GM12878 (cell line): ENCODE results near the gene EPB41L2. TPM values are rescaled to one million over a fixed set of nuclear protein-coding genes. Genes with fewer than 3 reads are reported as not detected.

Experiments used
- ATAC-seq: fragments of 200-7000 bp; cut with Tn5 transposase; 3 replicates; pipeline ENCODE4 v1.9.1; 2020; ENCODE audit warnings: mild to moderate bottlenecking, moderate library complexity
- BruUV-seq: library from RNA; stranded (reverse); fragments of 400-500 nt; replicated peaks from 2 replicates; lab custom pipeline; 2021; lab: Mats Ljungman, UMichigan
- CTCF ChIA-PET: fragments of 300-600 bp; sonication (Branson Sonifier 250); formaldehyde crosslinking; extraction: SDS; loops from one replicate; lab custom pipeline; 2021; ENCODE audit warnings: inconsistent platforms; lab: Yijun Ruan, JAX
- POLR2A ChIA-PET: fragments of 350-600 bp; formaldehyde crosslinking; extraction: SDS; loops from one replicate; lab custom pipeline; 2021; ENCODE audit warnings: inconsistent platforms; lab: Charles Lee
- RAD21 ChIA-PET: fragments of 300-600 bp; sonication (Branson Sonifier 250); formaldehyde crosslinking; loops from one replicate; lab custom pipeline; 2023; ENCODE audit warnings: antibody characterized with exemption; ENCODE audit not compliant: unreplicated experiment; lab: Charles Lee
- SMC1A ChIA-PET: fragments of 300-600 bp; sonication (Branson Sonifier 250); formaldehyde crosslinking; loops from one replicate; lab custom pipeline; 2023; ENCODE audit not compliant: unreplicated experiment, uncharacterized antibody; lab: Charles Lee
- DNase-seq: peaks from one replicate; pipeline ENCODE4 v3.0.0-alpha.2; 2011; ENCODE audit warnings: low read depth, low spot score
- FAIRE-seq: peaks from 3 replicates; lab custom pipeline; 2011; peaks lifted over from hg19 to GRCh38; lab: Jason Lieb, UNC
- H2AFZ ChIP-seq: 2 replicates; pipeline ENCODE4 v1.6.0; 2011; ENCODE audit warnings: low read depth, low read length, control low read depth; ENCODE audit not compliant: control insufficient read depth
- H3K27ac ChIP-seq: 2 replicates; pipeline ENCODE4 v1.5.1; 2011; ENCODE audit warnings: control low read depth; ENCODE audit not compliant: control insufficient read depth, insufficient read depth
- H3K27me3 ChIP-seq, 2 experiments: replicated peaks in 1 of 2; 2 replicates each; pipeline versions ENCODE4 v1.6.0 to v1.6.1; 2011; ENCODE audit warnings: low read length in 1 of 2; ENCODE audit not compliant: control insufficient read depth in 2 of 2, insufficient read depth in 2 of 2
- H3K36me3 ChIP-seq, 2 experiments: 2 replicates each; pipeline ENCODE4 v1.5.1; 2011; ENCODE audit warnings: low read length in 1 of 2; ENCODE audit not compliant: control insufficient read depth in 2 of 2, insufficient read depth in 2 of 2
- H3K4me1 ChIP-seq: 2 replicates; pipeline ENCODE4 v1.6.1; 2011; ENCODE audit warnings: mild to moderate bottlenecking, low read length, moderate library complexity, mixed read lengths; ENCODE audit not compliant: control insufficient read depth, insufficient read depth
- H3K4me2 ChIP-seq: 2 replicates; pipeline ENCODE4 v1.6.0; 2011; ENCODE audit warnings: control low read depth; ENCODE audit not compliant: control insufficient read depth, insufficient read depth
- H3K4me3 ChIP-seq: fragments of 200-600 bp; sonication (generic); 2 replicates; pipeline ENCODE4 v1.5.1; 2016
- H3K79me2 ChIP-seq: 2 replicates; pipeline ENCODE4 v1.6.0; 2011; ENCODE audit warnings: low read length; ENCODE audit not compliant: control insufficient read depth, insufficient read depth
- H3K9ac ChIP-seq: 2 replicates; pipeline ENCODE4 v1.8.0; 2011; ENCODE audit warnings: low read length, control low read depth, mixed read lengths; ENCODE audit not compliant: control insufficient read depth, insufficient read depth
- H3K9me3 ChIP-seq: replicated peaks from 3 replicates; pipeline ENCODE4 v1.5.1; 2011; ENCODE audit warnings: mild to moderate bottlenecking, low read length; ENCODE audit not compliant: control insufficient read depth, insufficient read depth
- H4K20me1 ChIP-seq: 2 replicates; pipeline ENCODE4 v1.6.0; 2011; ENCODE audit not compliant: control insufficient read depth, insufficient read depth
- ATF7 ChIP-seq: fragments of 450-650 bp; IDR thresholded peaks from 2 replicates; pipeline ENCODE4 v1.6.1; 2016; ENCODE audit warnings: low read depth, mild to moderate bottlenecking
- BCL11A ChIP-seq: IDR thresholded peaks from 2 replicates; pipeline ENCODE4 v1.6.1; 2011; ENCODE audit warnings: low read depth, low read length
- HDAC2 ChIP-seq: fragments of 200-600 bp; sonication (generic); IDR thresholded peaks from 2 replicates; pipeline ENCODE4 v1.6.1; 2017
- IKZF2 ChIP-seq, 2 experiments: fragments of 450-650 bp; IDR thresholded peaks; 2 replicates each; pipeline ENCODE4 v1.6.1; 2017; ENCODE audit warnings: mild to moderate bottlenecking in 2 of 2, moderate library complexity in 2 of 2
- LARP7 ChIP-seq: fragments of 450-650 bp; IDR thresholded peaks from 2 replicates; pipeline ENCODE4 v1.6.1; 2017; ENCODE audit warnings: mild to moderate bottlenecking
- RB1 ChIP-seq: fragments of 450-650 bp; formaldehyde crosslinking; IDR thresholded peaks from 2 replicates; pipeline ENCODE4 v1.6.1; 2017; ENCODE audit warnings: mild to moderate bottlenecking, borderline replicate concordance
- SP1 ChIP-seq: IDR thresholded peaks from one replicate; pipeline ENCODE4 v1.6.1; 2011; ENCODE audit warnings: low read depth, low read length
- SRF ChIP-seq, 2 experiments: IDR thresholded peaks; 2 replicates each; pipeline ENCODE4 v1.6.1; 2011; ENCODE audit warnings: low read depth in 2 of 2, low read length in 2 of 2, mild to moderate bottlenecking in 1 of 2, moderate library complexity in 1 of 2
- TARDBP ChIP-seq: IDR thresholded peaks from 2 replicates; pipeline ENCODE4 v1.6.1; 2016; ENCODE audit warnings: borderline replicate concordance
- WGBS: methylation state at CpG from one replicate; pipeline ENCODE4 v1.1.6; 2016; ENCODE audit warnings: low lambda C conversion rate; ENCODE audit not compliant: insufficient replicate concordance, insufficient coverage; ENCODE audit errors: missing lambda C conversion rate; 5-methylcytosine and 5-hydroxymethylcytosine counted together
- in situ Hi-C: fragments of 300-500 bp; cut with MboI; formaldehyde crosslinking; loops from 9 replicates; pipeline ENCODE4 v1.14.3; 2018; ENCODE audit warnings: mixed read lengths
- intact Hi-C: fragments of 100-400 bp; cut with micrococcal nuclease; formaldehyde crosslinking; loops from one replicate; pipeline ENCODE4 v1.14.2; 2022; ENCODE audit not compliant: unreplicated experiment
- polyA plus RNA-seq, 11 experiments: library from polyadenylated mRNA; depleted of rRNA in 4 of 11; unstranded in 6 of 11; stranded (reverse) in 5 of 11; fragments of >200 nt; fragmentation: Nextera tagmentation in 4 of 11; fragmentation: Illumina TruSeq in 1 of 11; extraction: Ambion mirVana in 4 of 11; extraction: Trizol in 1 of 11; gene quantifications; 1 replicate in 1 of 11; 2 replicates in 10 of 11; pipeline versions ENCODE4 v1.2.1 to v1.2.3, GENCODE V29; 2011 to 2016; ENCODE audit warnings: inconsistent platforms in 2 of 11, missing spikeins in 2 of 11, low read depth in 1 of 11
- total RNA-seq, 4 experiments: library from RNA; depleted of rRNA in 3 of 4; stranded (reverse); fragments of >200 nt in 3 of 4; fragmentation: Illumina TruSeq in 1 of 4; extraction: Trizol in 1 of 4; gene quantifications; 2 replicates each; pipeline versions ENCODE4 v1.2.1 to v1.2.3, GENCODE V29; 2013 to 2021
- TF ChIP-seq, protein P1 (sequence below): fragments of 450-650 bp; IDR thresholded peaks from 2 replicates; pipeline ENCODE4 v1.6.1; 2014; ENCODE audit warnings: mild to moderate bottlenecking
- TF ChIP-seq, protein P2 (sequence below): fragments of 450-650 bp; formaldehyde crosslinking; IDR thresholded peaks from 2 replicates; pipeline ENCODE4 v1.4.0; 2020; ENCODE audit warnings: mild to moderate bottlenecking, moderate library complexity

EPB41L2 gene
- total and polyA plus RNA-seq, 10 of the 15 experiments (the other 5 are each of a cell fraction or from before 2014, with no cell fraction given) = 7.4 to 41.6 (median 19.0) TPM

DNA sequence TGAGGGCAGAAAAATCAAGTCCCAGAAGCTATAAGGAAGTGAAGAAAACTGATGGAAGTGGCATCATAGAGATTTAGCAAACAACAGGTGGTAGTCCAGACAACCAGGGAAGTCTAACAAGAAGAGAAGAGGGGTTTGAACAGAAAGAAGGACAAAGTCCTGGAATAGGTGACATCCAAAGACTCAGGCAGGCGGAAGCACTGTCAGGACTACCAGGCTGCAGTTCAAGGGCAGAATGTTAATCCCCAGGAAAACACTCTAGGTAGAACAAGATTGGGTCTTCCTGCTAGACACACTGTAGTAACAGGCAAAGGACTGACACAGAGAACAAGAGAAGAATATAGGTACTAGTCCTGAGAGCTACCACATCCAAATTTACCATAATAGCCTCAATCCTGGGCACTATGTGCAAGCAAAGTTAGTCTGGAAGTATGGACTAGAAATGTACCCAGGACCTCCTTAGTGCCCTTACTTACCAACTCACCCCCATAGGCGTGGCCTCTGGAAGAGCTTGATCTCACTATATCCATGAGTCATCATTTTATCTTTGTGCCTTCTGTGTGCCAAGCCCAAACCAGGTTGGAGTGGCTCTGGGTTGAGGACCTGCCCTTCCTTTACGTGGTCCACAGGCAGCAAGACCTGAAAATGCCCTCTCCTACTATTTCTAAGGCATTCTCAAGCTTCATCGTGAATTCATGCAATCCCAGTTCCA is 2.2 kb upstream of the EPB41L2 start:
- RAD21 ChIA-PET = interaction anchor here (1.0 to 1.4 kb wide), 2 partner anchors 180 kb away, joined by 4 read pairs; no protein-coding TSS in a partner anchor
- BruUV-seq = no TSS peak
- Histone ChIP-seq H3K9me3 (no peaks in the 10 kb centered on the region), H3K4me2 (no peak overlapping the region), H3K27ac (no peak overlapping the region), H3K79me2 (peaks cover 20% of the 10 kb centered on the region), H3K27me3 (no peaks in the 10 kb centered on the region), H3K4me3 (no peak overlapping the region), H3K9ac (no peak overlapping the region), H4K20me1 (no peaks in the 10 kb centered on the region; the same call in 1 of the 2 replicates), H3K4me1 (peaks cover 6% of the 10 kb centered on the region), H2AFZ (no peak overlapping the region), H3K36me3 (no peaks in the 10 kb centered on the region)
- ATAC-seq (no peak), FAIRE-seq (no peak), DNase-seq (no peak)
- CTCF ChIA-PET = interaction anchor here (0.9 kb wide), 1 partner anchor 180 kb away, joined by 4 read pairs; no protein-coding TSS in a partner anchor
- WGBS = 82% methylated on average over 4 of the region's 4 CpGs
- intact Hi-C loops = no loop called here
- SMC1A ChIA-PET = interaction anchor here (0.6 to 1.6 kb wide), 3 partner anchors 8 to 175 kb away, joined by 3 read pairs; no protein-coding TSS in a partner anchor
- POLR2A ChIA-PET = no interaction called here
- in situ Hi-C loops = no loop called here
- TF ChIP-seq HDAC2 = no peak
- TF ChIP-seq, protein P1, sequence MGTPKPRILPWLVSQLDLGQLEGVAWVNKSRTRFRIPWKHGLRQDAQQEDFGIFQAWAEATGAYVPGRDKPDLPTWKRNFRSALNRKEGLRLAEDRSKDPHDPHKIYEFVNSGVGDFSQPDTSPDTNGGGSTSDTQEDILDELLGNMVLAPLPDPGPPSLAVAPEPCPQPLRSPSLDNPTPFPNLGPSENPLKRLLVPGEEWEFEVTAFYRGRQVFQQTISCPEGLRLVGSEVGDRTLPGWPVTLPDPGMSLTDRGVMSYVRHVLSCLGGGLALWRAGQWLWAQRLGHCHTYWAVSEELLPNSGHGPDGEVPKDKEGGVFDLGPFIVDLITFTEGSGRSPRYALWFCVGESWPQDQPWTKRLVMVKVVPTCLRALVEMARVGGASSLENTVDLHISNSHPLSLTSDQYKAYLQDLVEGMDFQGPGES = no peak
- no peak for TF ChIP-seq RB1
- no peak for TF ChIP-seq SP1
- TF ChIP-seq SRF (IDR thresholded peaks at IDR 0.05; ENCODE audit: low read depth in 2 of 2, low read length in 2 of 2) = no peak
- no peak for TF ChIP-seq ATF7
- no peak for TF ChIP-seq TARDBP
- TF ChIP-seq, protein P2, sequence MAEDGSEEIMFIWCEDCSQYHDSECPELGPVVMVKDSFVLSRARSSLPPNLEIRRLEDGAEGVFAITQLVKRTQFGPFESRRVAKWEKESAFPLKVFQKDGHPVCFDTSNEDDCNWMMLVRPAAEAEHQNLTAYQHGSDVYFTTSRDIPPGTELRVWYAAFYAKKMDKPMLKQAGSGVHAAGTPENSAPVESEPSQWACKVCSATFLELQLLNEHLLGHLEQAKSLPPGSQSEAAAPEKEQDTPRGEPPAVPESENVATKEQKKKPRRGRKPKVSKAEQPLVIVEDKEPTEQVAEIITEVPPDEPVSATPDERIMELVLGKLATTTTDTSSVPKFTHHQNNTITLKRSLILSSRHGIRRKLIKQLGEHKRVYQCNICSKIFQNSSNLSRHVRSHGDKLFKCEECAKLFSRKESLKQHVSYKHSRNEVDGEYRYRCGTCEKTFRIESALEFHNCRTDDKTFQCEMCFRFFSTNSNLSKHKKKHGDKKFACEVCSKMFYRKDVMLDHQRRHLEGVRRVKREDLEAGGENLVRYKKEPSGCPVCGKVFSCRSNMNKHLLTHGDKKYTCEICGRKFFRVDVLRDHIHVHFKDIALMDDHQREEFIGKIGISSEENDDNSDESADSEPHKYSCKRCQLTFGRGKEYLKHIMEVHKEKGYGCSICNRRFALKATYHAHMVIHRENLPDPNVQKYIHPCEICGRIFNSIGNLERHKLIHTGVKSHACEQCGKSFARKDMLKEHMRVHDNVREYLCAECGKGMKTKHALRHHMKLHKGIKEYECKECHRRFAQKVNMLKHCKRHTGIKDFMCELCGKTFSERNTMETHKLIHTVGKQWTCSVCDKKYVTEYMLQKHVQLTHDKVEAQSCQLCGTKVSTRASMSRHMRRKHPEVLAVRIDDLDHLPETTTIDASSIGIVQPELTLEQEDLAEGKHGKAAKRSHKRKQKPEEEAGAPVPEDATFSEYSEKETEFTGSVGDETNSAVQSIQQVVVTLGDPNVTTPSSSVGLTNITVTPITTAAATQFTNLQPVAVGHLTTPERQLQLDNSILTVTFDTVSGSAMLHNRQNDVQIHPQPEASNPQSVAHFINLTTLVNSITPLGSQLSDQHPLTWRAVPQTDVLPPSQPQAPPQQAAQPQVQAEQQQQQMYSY (CRISPR knock-in tag) = no peak
- no peak for TF ChIP-seq IKZF2 (IDR thresholded peaks at IDR 0.05)
- no peak for TF ChIP-seq BCL11A
- TF ChIP-seq LARP7 = no peak
